Measurements from ENCODE around the gene TCF12.
"Not testable (repeated sequence)": the region's sequence is repeated elsewhere in the genome, so short reads cannot be mapped to it uniquely, and the experiment has no call there.

The TCF12 gene

GRCh38 chr15:57094321-57095257 lies 176.1 kb downstream of the TCF12 start:
- no peak for DNase-seq (ENCODE audit: low spot score)

DNA sequence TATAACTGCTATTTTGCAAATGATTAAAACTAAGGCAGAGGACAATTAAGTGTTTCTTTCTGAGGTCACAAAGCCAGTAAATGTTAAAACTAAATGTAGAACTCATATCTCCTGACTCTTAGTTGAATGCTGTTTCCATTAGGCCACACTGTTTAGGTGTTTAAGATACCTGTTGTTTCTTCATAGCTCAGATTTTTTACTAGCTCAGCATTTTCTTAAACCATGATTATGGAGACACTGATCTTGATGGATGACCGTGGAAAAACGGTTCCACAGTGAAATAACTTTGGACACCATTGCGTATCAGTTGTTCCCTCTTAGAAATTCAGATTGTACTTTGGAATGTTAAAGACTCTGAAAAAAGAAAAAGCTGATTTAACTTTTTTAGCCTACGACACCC lies 177.5 kb downstream of the TCF12 start:
- DNase-seq (ENCODE audit: low spot score), result no peak

- DNase-seq (ENCODE audit: low spot score), result no peak
Measured at GRCh38 chr15:57097246-57097645, 178.8 kb downstream of the TCF12 start.

DNA sequence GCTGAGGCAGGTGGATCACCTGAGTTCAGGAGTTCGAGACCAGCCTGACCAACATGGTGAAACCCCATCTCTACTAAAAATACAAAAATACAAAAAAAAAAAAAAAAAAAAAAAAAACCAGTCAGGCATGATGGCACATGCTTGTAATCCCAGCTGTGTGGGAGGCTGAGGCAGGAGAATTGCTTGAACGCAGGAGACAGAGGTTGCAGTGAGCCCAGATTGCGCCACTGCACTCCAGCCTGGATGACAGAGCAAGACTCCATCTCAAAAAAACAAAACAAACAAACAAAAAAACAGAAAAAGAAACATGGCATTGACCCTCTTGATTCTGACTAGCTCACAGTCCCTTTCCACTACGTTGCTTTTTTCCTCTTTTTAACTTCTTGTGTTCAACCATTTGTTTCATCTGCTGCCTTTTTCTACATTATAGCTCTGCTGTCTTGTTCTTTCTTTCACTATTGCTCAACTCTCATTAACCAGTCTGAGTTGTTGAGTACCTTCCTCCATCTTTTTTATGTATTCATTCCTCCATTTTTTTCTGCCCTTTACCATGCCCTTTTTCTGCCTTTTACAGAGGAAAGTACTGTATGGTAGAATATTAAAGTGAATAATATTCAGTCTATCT lies 179.6 kb downstream of the TCF12 start:
- DNase-seq (ENCODE audit: low spot score), result not testable (repeated sequence)

GRCh38 chr15:57098896-57099295 lies 180.5 kb downstream of the TCF12 start:
- no peak for DNase-seq (ENCODE audit: low spot score)

GRCh38 chr15:57100136-57100539 lies 181.7 kb downstream of the TCF12 start:
- DNase-seq (ENCODE audit: low spot score), result no peak

DNA sequence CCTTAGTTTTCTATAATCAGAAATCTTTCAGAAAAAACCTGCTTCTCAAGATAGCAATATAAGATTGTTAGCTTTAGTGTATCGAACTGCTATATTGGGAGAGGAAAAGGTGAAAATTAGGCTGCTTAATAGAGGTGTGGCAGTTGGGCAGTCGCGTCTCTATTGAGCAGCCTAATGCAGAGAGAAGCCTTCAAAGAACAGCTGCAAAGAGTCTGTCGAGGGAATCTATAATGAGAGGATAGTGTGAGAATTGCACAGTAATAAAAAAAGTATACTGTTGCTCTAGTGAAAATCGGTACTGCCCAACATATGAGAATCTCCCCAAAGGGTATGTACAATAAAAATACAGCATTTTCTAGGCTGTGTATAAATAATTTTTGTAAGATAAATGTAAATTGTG lies 184.4 kb downstream of the TCF12 start:
- DNase-seq (ENCODE audit: low spot score), result no peak

DNA sequence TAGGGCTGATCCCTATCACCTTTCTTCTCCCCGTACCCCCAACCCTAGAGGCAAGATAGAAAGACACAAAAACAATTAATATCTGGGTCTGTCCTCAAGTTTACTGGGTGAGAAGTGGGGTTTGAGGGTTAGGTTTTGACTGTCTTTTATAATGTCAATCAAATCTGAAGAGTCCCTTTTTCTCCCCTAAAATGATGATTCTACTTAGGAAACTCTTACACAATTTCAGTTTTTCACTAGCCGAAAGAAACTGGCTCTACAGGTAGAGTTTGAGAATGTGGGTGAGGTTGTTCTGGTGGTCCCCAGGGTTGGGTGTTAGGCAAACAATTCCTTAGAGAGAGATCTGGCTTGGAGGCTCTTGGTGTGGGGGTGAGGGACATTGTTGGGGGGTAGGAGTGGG lies 189.9 kb downstream of the TCF12 start:
- DNase-seq (ENCODE audit: low spot score), result no peak

GRCh38 chr15:57109005-57109404 lies 190.6 kb downstream of the TCF12 start:
- no peak for DNase-seq (ENCODE audit: low spot score)

GRCh38 chr15:57111002-57111401 lies 192.6 kb downstream of the TCF12 start:
- DNase-seq (ENCODE audit: low spot score), result no peak

GRCh38 chr15:57112178-57112577 lies 193.7 kb downstream of the TCF12 start:
- no peak for DNase-seq (ENCODE audit: low spot score)

DNA sequence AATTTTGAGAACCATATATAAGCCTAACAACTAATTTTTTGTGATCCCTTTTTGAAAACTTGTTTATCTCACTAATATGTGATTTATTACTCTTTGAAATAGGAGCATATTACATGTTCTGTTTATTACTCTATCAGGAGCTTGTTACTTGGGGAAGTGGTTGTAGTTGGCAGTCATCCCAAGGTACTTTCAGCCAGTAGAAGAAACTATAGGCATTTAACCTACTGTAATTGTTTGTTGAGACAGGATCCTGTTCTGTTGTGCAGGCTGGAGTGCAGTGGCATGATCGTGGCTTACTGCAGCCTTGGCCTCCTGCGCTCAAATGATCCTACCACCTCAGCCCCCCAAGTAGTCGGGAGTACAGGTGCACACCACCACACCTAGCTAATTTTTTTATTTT lies 195.6 kb downstream of the TCF12 start:
- no peak for DNase-seq (ENCODE audit: low spot score)

DNA sequence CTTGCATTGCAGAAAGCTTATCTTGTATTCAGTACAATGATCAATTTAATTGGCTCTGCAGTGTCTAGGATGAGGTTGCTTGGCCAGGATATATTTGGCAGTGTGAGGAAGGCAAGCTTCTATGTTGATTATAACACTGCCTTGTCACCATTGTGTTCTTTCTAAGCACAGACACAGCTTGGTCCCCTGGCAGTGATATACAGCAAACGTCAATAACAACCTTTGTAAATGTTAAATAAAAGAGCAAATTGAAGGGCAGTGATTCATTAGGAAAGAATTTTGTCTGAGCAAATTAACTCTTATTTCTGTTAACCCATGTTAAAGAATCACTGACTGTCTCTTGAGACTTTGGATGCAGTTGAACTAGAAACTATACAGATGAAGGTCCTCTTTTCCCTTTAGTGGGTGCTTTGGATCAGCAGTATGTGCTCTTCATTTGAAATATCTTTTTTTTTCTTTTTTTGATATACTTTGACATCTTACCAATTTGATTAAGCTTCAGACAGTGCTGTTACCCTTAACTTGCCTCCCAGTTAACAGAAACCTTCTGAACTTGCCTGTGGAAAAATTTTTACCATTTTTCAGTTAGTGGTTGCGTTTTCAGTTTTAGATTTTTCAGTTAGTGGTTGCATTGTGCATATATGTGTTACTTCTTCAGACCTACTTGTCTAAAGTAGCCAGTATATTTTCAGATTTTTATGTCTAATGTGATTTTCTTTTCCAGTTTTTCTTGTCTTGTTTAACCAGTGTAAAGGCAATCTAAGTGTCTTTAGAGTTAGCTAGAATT lies 199.8 kb downstream of the TCF12 start:
- peak; percentile 47 for DNase-seq (ENCODE audit: low spot score)

DNA sequence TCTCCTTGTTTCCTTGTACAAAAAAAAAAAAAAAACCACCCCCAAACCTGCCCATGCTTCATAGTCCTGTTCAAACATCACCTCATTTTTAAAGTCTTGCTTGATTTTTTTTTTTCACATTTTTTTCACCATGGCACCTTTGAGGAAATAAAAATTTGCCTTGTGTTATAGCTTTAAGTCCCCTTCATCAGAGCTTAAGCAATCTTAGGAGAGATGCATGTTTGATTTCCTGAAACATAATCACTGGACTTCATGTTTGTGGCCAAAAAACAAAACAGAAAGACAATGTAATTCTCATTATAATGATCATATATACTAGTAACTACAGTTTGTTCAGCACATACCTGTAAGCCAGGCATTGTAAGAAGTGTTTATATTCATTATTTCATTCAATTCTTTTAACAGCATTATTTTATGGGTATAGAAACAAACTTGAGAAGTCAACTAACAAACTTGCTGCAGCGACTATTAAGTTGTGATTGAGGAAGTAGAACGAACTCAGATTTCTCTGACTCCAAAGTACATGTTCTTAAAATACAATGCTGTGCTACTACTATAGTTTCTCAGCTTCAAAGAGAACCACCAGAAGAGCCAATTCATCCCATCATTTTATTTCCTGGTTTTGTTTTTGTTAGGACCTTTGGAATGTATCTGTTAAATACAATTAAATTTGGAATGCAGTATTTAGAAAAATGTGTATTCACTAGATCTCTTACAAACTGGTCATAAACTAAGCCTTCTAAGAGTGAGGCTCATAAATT lies 203.8 kb downstream of the TCF12 start:
- DNase-seq (ENCODE audit: low spot score), result no peak

- no peak for DNase-seq (ENCODE audit: low spot score)
Measured at GRCh38 chr15:57124036-57124435, 205.6 kb downstream of the TCF12 start.

- no peak for DNase-seq (ENCODE audit: low spot score)
Measured at GRCh38 chr15:57129064-57129463, 210.6 kb downstream of the TCF12 start.

DNA sequence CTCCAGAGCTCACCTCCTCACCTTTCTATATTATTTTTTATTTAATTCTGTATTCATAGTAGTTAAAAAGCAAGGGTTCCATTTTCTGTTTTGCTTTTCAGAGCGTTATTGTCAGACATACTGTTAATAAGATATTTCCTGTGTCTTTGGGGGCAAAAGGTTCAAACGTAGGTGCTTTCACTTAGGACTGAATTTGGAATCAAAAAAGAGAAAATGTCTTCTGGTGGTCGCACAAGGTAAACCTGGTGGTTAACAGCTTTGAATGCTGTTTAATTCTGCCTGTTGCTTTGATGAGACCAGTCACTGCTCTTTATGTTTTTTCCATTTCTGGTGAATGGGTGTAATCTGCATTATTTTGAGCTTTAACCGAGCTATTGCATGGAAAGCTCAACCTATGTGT lies 212.5 kb downstream of the TCF12 start:
- no peak for DNase-seq (ENCODE audit: low spot score)

DNA sequence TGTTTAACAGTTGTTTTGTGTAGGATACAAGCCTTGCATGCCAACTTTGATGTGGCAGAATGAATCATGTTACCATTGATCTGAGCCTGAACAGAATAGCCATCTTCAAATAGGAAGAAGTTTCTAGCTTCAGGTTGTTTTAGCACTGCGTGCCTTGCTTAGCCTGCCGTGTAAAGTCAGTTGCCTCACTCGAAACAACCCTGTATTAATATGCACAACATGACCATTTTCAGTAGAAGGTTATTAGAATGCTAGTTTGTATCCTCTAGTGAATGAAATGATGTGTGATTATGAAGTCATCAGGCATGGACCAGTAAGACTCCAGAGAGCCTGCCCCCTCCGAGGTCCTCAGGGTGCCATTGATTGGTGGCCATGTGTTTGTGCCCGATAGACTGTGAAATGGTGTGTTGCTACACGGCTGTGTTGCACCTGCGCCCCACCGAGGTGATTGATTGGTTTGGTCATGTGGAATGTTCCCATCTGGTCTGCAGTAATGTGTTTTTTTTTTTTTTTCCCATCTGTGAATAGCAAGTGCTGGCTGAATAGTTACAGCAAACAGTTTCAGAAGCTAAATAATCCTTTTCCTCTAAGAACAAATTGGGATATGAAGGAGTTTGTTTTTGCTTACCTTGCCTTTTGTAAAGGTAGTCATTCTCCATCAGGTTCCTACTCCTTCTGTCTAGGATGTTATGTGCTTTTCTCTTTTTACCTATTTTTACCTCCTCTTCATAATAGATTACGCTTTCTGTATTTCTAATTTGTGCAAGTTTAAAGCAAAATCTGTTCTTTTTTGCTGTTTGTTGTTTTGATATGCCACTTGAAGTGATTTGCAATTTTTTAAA lies 214.9 kb downstream of the TCF12 start:
- DNase-seq (ENCODE audit: low spot score), result peak; percentile 47

- DNase-seq (ENCODE audit: low spot score), result no peak
Measured at GRCh38 chr15:57134071-57134605, 215.7 kb downstream of the TCF12 start.

DNA sequence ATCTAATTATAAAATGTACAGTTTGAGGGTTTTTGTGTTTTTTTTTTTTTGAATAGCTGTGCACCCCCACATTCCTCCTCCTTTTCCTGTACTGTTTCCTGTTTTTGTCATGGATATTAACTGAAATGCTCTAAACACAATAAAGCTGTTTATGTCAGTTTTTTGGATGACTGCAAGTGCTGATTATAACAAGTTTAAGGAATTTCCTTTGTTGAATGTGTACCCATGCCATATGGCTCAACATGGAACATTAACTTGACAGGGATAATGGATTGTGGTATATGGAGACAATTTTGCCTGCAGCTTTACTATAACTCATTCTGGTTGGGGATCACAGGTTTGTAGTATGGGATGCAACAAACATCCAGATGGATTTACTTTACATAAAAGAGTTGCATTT lies 216.4 kb downstream of the TCF12 start:
- no peak for DNase-seq (ENCODE audit: low spot score)

GRCh38 chr15:57135800-57136199 lies 217.4 kb downstream of the TCF12 start:
- DNase-seq (ENCODE audit: low spot score), result no peak

Measured in putamen (tissue), 1 donor.